Psoas muscle (tissue), 8 donors: ENCODE data around the gene ZNF226. TPM values are rescaled to one million over a fixed set of nuclear protein-coding genes. Genes with fewer than 3 reads are reported as not detected.
"Not testable (repeated sequence)": the region's sequence is repeated elsewhere in the genome, so short reads cannot be mapped to it uniquely, and the experiment has no call there.

Experiments used
- ATAC-seq, 4 donors: fragments of 200-7000 bp; cut with Tn5 transposase; one replicate each; pipeline ENCODE4 v1.9.1; 2020; ENCODE audit warnings: moderate library complexity in 3 of 4, mild to moderate bottlenecking in 2 of 4
- DNase-seq, 2 donors: peaks; one replicate each; pipeline ENCODE4 v3.0.0-alpha.2; 2020
- H3K27ac ChIP-seq: fragments of 200-600 bp; one replicate; pipeline ENCODE4 v1.8.0; 2022
- H3K27me3 ChIP-seq, 3 donors: fragments of 200-600 bp in 1 of 3; one replicate each; pipeline versions ENCODE4 v1.6.1 to v1.8.0; 2013 to 2022; ENCODE audit warnings: low read length in 2 of 3, mild to moderate bottlenecking in 2 of 3, moderate library complexity in 1 of 3; ENCODE audit not compliant: insufficient read depth in 3 of 3
- H3K36me3 ChIP-seq, 2 donors: fragments of 200-600 bp in 1 of 2; one replicate each; pipeline versions ENCODE4 v1.6.1 to v1.8.0; 2013 to 2022; ENCODE audit warnings: low read depth in 1 of 2, mild to moderate bottlenecking in 1 of 2, moderate library complexity in 1 of 2; ENCODE audit not compliant: insufficient read depth in 1 of 2
- H3K4me1 ChIP-seq: fragments of 200-600 bp; one replicate; pipeline ENCODE4 v1.8.0; 2022
- H3K4me3 ChIP-seq: fragments of 200-600 bp; one replicate; pipeline ENCODE4 v1.8.0; 2022; ENCODE audit warnings: mild to moderate bottlenecking
- H3K9me3 ChIP-seq: fragments of 200-600 bp; one replicate; pipeline ENCODE4 v1.8.0; 2022
- CTCF ChIP-seq: fragments of 200-600 bp; IDR thresholded peaks from one replicate; pipeline ENCODE4 v1.8.0; 2022; ENCODE audit warnings: antibody characterized with exemption
- WGBS, 3 donors: extraction: QIAGEN DNeasy Blood & Tissue Kit; methylation state at CpG; one replicate each; pipeline versions ENCODE4 v1.1.6 to v1.1.7; 2013; 5-methylcytosine and 5-hydroxymethylcytosine counted together
- intact Hi-C, 2 donors: fragments of 100-400 bp; cut with DNase I; formaldehyde crosslinking; loops; one replicate each; pipeline versions ENCODE4 v1.11.0 to v1.14.2; 2022
- polyA plus RNA-seq, 3 donors: library from polyadenylated mRNA; stranded (reverse); fragments of 200-250 nt; gene quantifications; one replicate each; pipeline ENCODE4 v1.2.3, GENCODE V29; 2013
- total RNA-seq, 4 donors: library from RNA; stranded (reverse); fragmentation: NEBNext Ultra II Directional in 2 of 4; extraction: Animal tissue kit (Norgen Biotek cat#: 25700) in 2 of 4; gene quantifications; one replicate each; pipeline versions ENCODE4 v1.2.1 to v1.2.4, GENCODE V29; 2021 to 2023
- donor health status: healthy with polysubstance abuse.
- donor health status: DM: no; HTN: no; CAD: no; lungs with moderate emphysema.
- donor health status: Bipolar disorder and iron deficiency.
- donor health status: healthy.
- donor health status: DM: yes; HTN: yes; CAD: no.
- donor health status: DM: no; HTN: no; CAD: no.
- donor health status: DM: no; HTN: no; CAD: no.
- donor health status: DM: yes; HTN: yes; CAD: no.

Gene ZNF226
- total and polyA plus RNA-seq, 7 donors = 2.5 to 12.0 (median 7.1) TPM

DNA sequence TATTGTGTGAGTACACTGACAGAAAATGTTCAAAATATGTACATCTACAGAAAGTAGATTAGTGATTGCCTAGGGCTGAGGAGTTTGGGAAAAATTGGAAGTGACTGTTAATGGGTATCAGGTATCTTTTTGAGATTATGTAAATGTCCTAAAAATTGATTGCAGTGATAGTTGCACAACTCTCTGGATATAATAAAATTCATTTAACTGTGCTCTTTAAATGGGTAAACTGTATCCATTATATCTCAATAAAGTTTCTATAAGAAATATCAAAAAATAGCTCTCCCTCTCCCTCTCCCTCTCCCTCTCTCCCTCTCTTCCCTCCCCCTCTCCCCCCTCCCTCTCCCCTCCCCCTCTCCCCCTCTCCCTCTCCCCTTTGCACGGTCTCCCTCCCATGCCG lies 38.1 kb downstream of the ZNF226 start:
- ATAC-seq (no peak), DNase-seq (no peak)
- H3K27ac ChIP-seq = no peak overlapping the region
- intact Hi-C loops = no loop called here
- no peak for TF ChIP-seq CTCF
- no peak overlapping the region for H3K4me3 ChIP-seq
- no peaks in the 10 kb centered on the region for H3K27me3 ChIP-seq
- no peaks in the 10 kb centered on the region for H3K4me1 ChIP-seq
- WGBS, 3 donors = 95% methylated on average over 2 of the region's 2 CpGs; no CpG with 5 or more reads in 2 of the 3 donors
- peaks cover 34% of the 10 kb centered on the region for H3K9me3 ChIP-seq
- no peaks in the 10 kb centered on the region for H3K36me3 ChIP-seq

DNA sequence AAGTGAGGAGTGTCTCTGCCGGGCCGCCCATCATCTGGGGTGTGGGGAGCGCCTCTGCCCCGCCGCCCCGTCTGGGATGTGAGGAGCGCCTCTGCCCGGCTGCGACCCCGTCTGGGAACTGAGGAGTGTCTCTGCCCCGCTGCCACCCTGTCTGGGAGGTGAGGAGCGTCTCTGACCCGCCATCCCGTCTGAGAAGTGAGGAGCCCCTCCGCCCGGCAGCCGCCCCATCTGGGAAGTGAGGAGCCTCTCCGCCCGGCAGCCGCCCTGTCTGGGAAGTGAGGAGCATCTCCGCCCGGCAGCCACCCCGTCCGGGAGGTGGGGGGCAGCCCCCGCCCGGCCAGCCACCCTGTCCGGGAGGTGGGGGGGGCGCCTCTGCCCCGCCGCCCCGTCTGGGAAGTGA lies 39.0 kb downstream of the ZNF226 start:
- intact Hi-C loops, H3K4me1 ChIP-seq, DNase-seq, H3K27ac ChIP-seq, ATAC-seq, H3K27me3 ChIP-seq, H3K36me3 ChIP-seq, H3K4me3 ChIP-seq: not testable (repeated sequence)
- 91 to 95% (median 94%) methylated on average over 27 to 31 of the region's 31 CpGs for WGBS, 3 donors
- peaks cover 34% of the 10 kb centered on the region for H3K9me3 ChIP-seq

GRCh38 chr19:44204772-44205171 lies 39.9 kb downstream of the ZNF226 start:
- Histone ChIP-seq H3K36me3 (no peaks in the 10 kb centered on the region), H3K4me3 (no peak overlapping the region), H3K27ac (no peak overlapping the region), H3K4me1 (no peaks in the 10 kb centered on the region), H3K9me3 (peaks cover 32% of the 10 kb centered on the region), H3K27me3 (no peaks in the 10 kb centered on the region)
- no peak for ATAC-seq
- intact Hi-C loops = loop anchor here in 1 of 2 donors (5.0 kb wide), 1 partner anchor 37 kb away; the partner anchor contains the start of gene ZNF226
- WGBS, 3 donors = 72 to 78% (median 75%) methylated on average over 2 of the region's 2 CpGs
- no peak for TF ChIP-seq CTCF
- no peak for DNase-seq

DNA sequence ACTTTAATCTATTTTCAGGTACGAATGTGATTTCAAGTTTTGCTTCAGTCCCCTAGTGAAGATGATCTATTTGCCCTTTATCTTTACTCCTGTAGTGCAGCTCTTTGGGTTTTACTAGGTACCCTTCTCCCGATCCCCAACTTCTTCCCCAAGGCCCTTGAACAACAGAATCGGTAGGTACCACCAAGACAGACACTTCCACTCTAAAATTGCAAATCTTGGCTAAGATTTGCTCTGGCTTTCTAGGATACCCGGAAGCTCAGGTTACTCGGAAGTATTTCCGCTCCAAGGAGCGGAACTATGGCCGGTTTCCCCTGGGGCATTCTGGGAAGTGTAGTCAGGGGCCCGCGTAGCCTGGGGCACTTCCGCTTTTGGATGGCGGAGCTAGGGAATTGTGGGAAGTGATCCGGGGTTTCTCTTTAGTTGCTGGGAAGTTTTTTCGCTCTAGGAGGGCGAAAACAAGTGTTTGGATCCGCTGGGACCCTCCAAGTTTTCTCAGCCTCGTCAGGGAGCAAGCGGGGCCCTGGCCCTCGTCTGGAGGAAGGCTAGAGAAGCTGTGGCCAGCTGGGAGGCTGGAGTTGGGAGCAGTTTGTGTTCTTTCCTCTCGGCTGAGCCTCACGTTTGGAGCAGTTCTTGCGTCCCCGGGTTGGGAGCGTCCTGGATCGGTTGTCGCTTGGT lies 42.4 kb downstream of the ZNF226 start:
- TF ChIP-seq CTCF = no peak
- intact Hi-C loops = loop anchor here (2.0 to 5.0 kb wide), 2 partner anchors 40 to 42 kb away; partner anchors contain the start of gene ZNF226 (in 2 of the 2)

GRCh38 chr19:44212250-44212865 lies 47.5 kb downstream of the ZNF226 start, which contains the start of gene ZNF227:
Gene ZNF227 (plus strand): TSS chr19:44212532. CDS start chr19:44217793, 5,261 bp downstream.
- Histone ChIP-seq H3K4me3 (peak within 1 kb of the TSS; percentile 86), H3K9me3 (peaks cover 24% of the 10 kb centered on the region), H3K36me3 (peaks cover 4 to 29% of the 10 kb centered on the region in 2 donors), H3K4me1 (no peaks in the 10 kb centered on the region), H3K27me3 (no peaks in the 10 kb centered on the region), H3K27ac (peak within 1 kb of the TSS; percentile 87)
- no peak for TF ChIP-seq CTCF
- intact Hi-C loops = loop anchor here in 1 of 2 donors (5.0 kb wide), 1 partner anchor 95 kb away; the partner anchor contains the start of gene ZNF235
- ATAC-seq (peak; percentile 96 to 99 (median 99)), DNase-seq (peak; percentile 92 to 96)
- WGBS, 3 donors = 0 to 1% (median 0%) methylated on average over 37 of the region's 37 CpGs

More for the DNA sequence above, 42.4 kb downstream of the ZNF226 start:
- Histone ChIP-seq H3K4me3 (peak overlapping the region; percentile 90), H3K27ac (peak overlapping the region; percentile 91), H3K36me3 (no peaks in the 10 kb centered on the region), H3K9me3 (peaks cover 35% of the 10 kb centered on the region), H3K4me1 (no peaks in the 10 kb centered on the region), H3K27me3 (no peaks in the 10 kb centered on the region)
- DNase-seq (peak; percentile 86 to 91), ATAC-seq (peak; percentile 91 to 98 (median 95))
- WGBS, 3 donors = 3 to 4% (median 4%) methylated on average over 24 to 26 of the region's 26 CpGs
